ENCODE measurements around the gene CYSLTR1.
"Not testable (repeated sequence)": the region's sequence is repeated elsewhere in the genome, so short reads cannot be mapped to it uniquely, and the experiment has no call there.

Gene CYSLTR1

GRCh38 chrX:78327370-78328086 lies at the start of gene CYSLTR1:
TSS of gene CYSLTR1 (minus strand) at chrX:78327611. CDS start at chrX:78273746, 53,865 bp downstream.
- no peak for DNase-seq

- DNase-seq: no peak
Measured at GRCh38 chrX:78377186-78377585, 49.8 kb upstream of the CYSLTR1 start.

- no peak for DNase-seq
Measured at GRCh38 chrX:78375894-78376293, 48.5 kb upstream of the CYSLTR1 start.

GRCh38 chrX:78366576-78366975 lies 39.2 kb upstream of the CYSLTR1 start:
- no peak for DNase-seq

GRCh38 chrX:78357342-78358055 lies 30.1 kb upstream of the CYSLTR1 start:
- no peak for DNase-seq

- DNase-seq: no peak
Measured at GRCh38 chrX:78333521-78333920, 6.1 kb upstream of the CYSLTR1 start.

GRCh38 chrX:78331708-78332107 lies 4.3 kb upstream of the CYSLTR1 start:
- no peak for DNase-seq

- DNase-seq: no peak
Measured at GRCh38 chrX:78330540-78330939, 3.1 kb upstream of the CYSLTR1 start.

- no peak for DNase-seq
Measured at GRCh38 chrX:78330068-78330467, 2.7 kb upstream of the CYSLTR1 start.

- no peak for DNase-seq
Measured at GRCh38 chrX:78329486-78329885, 2.1 kb upstream of the CYSLTR1 start.

- DNase-seq: no peak
Measured at GRCh38 chrX:78326401-78326800, 1.0 kb downstream of the CYSLTR1 start.

GRCh38 chrX:78322863-78323262 lies 4.5 kb downstream of the CYSLTR1 start:
- no peak for DNase-seq

- DNase-seq: no peak
Measured at GRCh38 chrX:78321809-78322208, 5.6 kb downstream of the CYSLTR1 start.

GRCh38 chrX:78316265-78316664 lies 11.1 kb downstream of the CYSLTR1 start:
- no peak for DNase-seq

- no peak for DNase-seq
Measured at GRCh38 chrX:78315745-78316144, 11.7 kb downstream of the CYSLTR1 start.

- DNase-seq: no peak
Measured at GRCh38 chrX:78314561-78314960, 12.8 kb downstream of the CYSLTR1 start.

GRCh38 chrX:78313526-78313925 lies 13.9 kb downstream of the CYSLTR1 start:
- no peak for DNase-seq

- DNase-seq: no peak
Measured at GRCh38 chrX:78307665-78308064, 19.7 kb downstream of the CYSLTR1 start.

- no peak for DNase-seq
Measured at GRCh38 chrX:78303086-78303485, 24.3 kb downstream of the CYSLTR1 start.

- not testable (repeated sequence) for DNase-seq
Measured at GRCh38 chrX:78300933-78301332, 26.5 kb downstream of the CYSLTR1 start.

- no peak for DNase-seq
Measured at GRCh38 chrX:78283511-78283910, 43.9 kb downstream of the CYSLTR1 start.

- no peak for DNase-seq
Measured at GRCh38 chrX:78237127-78237526, 90.3 kb downstream of the CYSLTR1 start.

GRCh38 chrX:78226047-78226446 lies 101.4 kb downstream of the CYSLTR1 start:
- DNase-seq: not testable (repeated sequence)
